IPS-15b (cell line): ENCODE data around the gene IFITM5.
A peak's percentile ranks its signal among the peaks of the same experiment; 100 is the strongest.
"Not testable (repeated sequence)": the region's sequence is repeated elsewhere in the genome, so short reads cannot be mapped to it uniquely, and the experiment has no call there.

Experiments
- H3K27me3 ChIP-seq: one replicate; pipeline ENCODE4 v1.6.1; 2013; ENCODE audit warnings: low read length; ENCODE audit not compliant: control insufficient read depth, insufficient read depth
- H3K36me3 ChIP-seq: one replicate; pipeline ENCODE4 v1.6.1; 2013; ENCODE audit warnings: low read length; ENCODE audit not compliant: control insufficient read depth, insufficient read depth
- H3K4me1 ChIP-seq: one replicate; pipeline ENCODE4 v1.6.1; 2013; ENCODE audit warnings: mild to moderate bottlenecking, low read length; ENCODE audit not compliant: control insufficient read depth, insufficient read depth
- H3K4me3 ChIP-seq: one replicate; pipeline ENCODE4 v1.5.1; 2013; ENCODE audit warnings: low read depth, low read length
- H3K9ac ChIP-seq: one replicate; pipeline ENCODE4 v1.6.1; 2013; ENCODE audit warnings: low read depth, mild to moderate bottlenecking, low read length
- H3K9me3 ChIP-seq: one replicate; pipeline ENCODE4 v1.6.1; 2013; ENCODE audit warnings: mild to moderate bottlenecking, low read length; ENCODE audit not compliant: control insufficient read depth, insufficient read depth

IFITM5 gene

GRCh38 chr11:270451-271318, 28.6 kb downstream of the IFITM5 start:
- Histone ChIP-seq H3K4me1 (peaks cover 14% of the 10 kb centered on the region), H3K9me3 (no peaks in the 10 kb centered on the region), H3K4me3 (no peak overlapping the region), H3K9ac (no peak overlapping the region), H3K27me3 (peaks cover 3% of the 10 kb centered on the region), H3K36me3 (no peaks in the 10 kb centered on the region)

- no peaks in the 10 kb centered on the region for H3K36me3 ChIP-seq
- H3K9ac ChIP-seq: no peak overlapping the region
- peaks cover 11% of the 10 kb centered on the region for H3K4me1 ChIP-seq
- no peaks in the 10 kb centered on the region for H3K9me3 ChIP-seq
- peaks cover 3% of the 10 kb centered on the region for H3K27me3 ChIP-seq
- H3K4me3 ChIP-seq: peak overlapping the region; percentile 67
Observed at GRCh38 chr11:269146-269890, 30.0 kb downstream of the IFITM5 start.

- H3K4me3 ChIP-seq: peak overlapping the region; percentile 67
- H3K9ac ChIP-seq: not testable (repeated sequence)
Observed at GRCh38 chr11:268716-269145, 30.6 kb downstream of the IFITM5 start.

GRCh38 chr11:267491-267994, 31.8 kb downstream of the IFITM5 start:
- peak overlapping the region; percentile 67 for H3K4me3 ChIP-seq

More at GRCh38 chr11:268716-269145, 30.6 kb downstream of the IFITM5 start:
- peaks cover 11% of the 10 kb centered on the region for H3K4me1 ChIP-seq
- not testable (repeated sequence) for H3K36me3 ChIP-seq, H3K9me3 ChIP-seq, H3K27me3 ChIP-seq

GRCh38 chr11:266676-267439, 32.5 kb downstream of the IFITM5 start:
- H3K9me3 ChIP-seq: no peaks in the 10 kb centered on the region
- no peaks in the 10 kb centered on the region for H3K36me3 ChIP-seq
- H3K4me1 ChIP-seq: peaks cover 11% of the 10 kb centered on the region
- no peak overlapping the region for H3K9ac ChIP-seq
- H3K4me3 ChIP-seq: peak overlapping the region; percentile 13
- peaks cover 3% of the 10 kb centered on the region for H3K27me3 ChIP-seq

More at GRCh38 chr11:267491-267994, 31.8 kb downstream of the IFITM5 start:
- H3K36me3 ChIP-seq: no peaks in the 10 kb centered on the region
- no peak overlapping the region for H3K9ac ChIP-seq
- peaks cover 11% of the 10 kb centered on the region for H3K4me1 ChIP-seq
- H3K27me3 ChIP-seq: peaks cover 3% of the 10 kb centered on the region
- H3K9me3 ChIP-seq: no peaks in the 10 kb centered on the region

GRCh38 chr11:261624-262023, 37.7 kb downstream of the IFITM5 start:
- Histone ChIP-seq H3K9me3 (no peaks in the 10 kb centered on the region), H3K9ac (no peak overlapping the region), H3K36me3 (no peaks in the 10 kb centered on the region), H3K4me1 (peaks cover under 1% of the 10 kb centered on the region), H3K4me3 (no peak overlapping the region), H3K27me3 (no peaks in the 10 kb centered on the region)

- Histone ChIP-seq H3K27me3 (no peaks in the 10 kb centered on the region), H3K9ac (no peak overlapping the region), H3K36me3 (no peaks in the 10 kb centered on the region), H3K4me1 (no peaks in the 10 kb centered on the region), H3K4me3 (no peak overlapping the region), H3K9me3 (no peaks in the 10 kb centered on the region)
Observed at GRCh38 chr11:259413-259812, 39.9 kb downstream of the IFITM5 start.

- H3K27me3 ChIP-seq: no peaks in the 10 kb centered on the region
- H3K9ac ChIP-seq: no peak overlapping the region
- H3K36me3 ChIP-seq: peaks cover 9% of the 10 kb centered on the region
- H3K9me3 ChIP-seq: no peaks in the 10 kb centered on the region
- no peak overlapping the region for H3K4me3 ChIP-seq
- H3K4me1 ChIP-seq: no peaks in the 10 kb centered on the region
Observed at GRCh38 chr11:257766-258493, 41.4 kb downstream of the IFITM5 start.

GRCh38 chr11:256952-257737, 42.2 kb downstream of the IFITM5 start:
- Histone ChIP-seq H3K27me3 (no peaks in the 10 kb centered on the region), H3K9ac (no peak overlapping the region), H3K4me3 (no peak overlapping the region), H3K36me3 (peaks cover 17% of the 10 kb centered on the region), H3K4me1 (no peaks in the 10 kb centered on the region), H3K9me3 (no peaks in the 10 kb centered on the region)

GRCh38 chr11:255816-256215, 43.5 kb downstream of the IFITM5 start:
- H3K9ac ChIP-seq: no peak overlapping the region
- no peaks in the 10 kb centered on the region for H3K9me3 ChIP-seq
- peaks cover 30% of the 10 kb centered on the region for H3K36me3 ChIP-seq
- H3K27me3 ChIP-seq: no peaks in the 10 kb centered on the region
- no peak overlapping the region for H3K4me3 ChIP-seq
- H3K4me1 ChIP-seq: no peaks in the 10 kb centered on the region
